Parathyroid adenoma (tissue), 2 donors: ENCODE results near the gene ROBO1.

ENCODE experiments used
- H2AFZ ChIP-seq: fragments of 300-600 bp; sonication (generic); one replicate; pipeline ENCODE4 v1.7.0; 2017; ENCODE audit warnings: antibody characterized with exemption, mild to moderate bottlenecking
- H3K27ac ChIP-seq: fragments of 300-600 bp; sonication (generic); one replicate; pipeline ENCODE4 v1.7.0; 2017
- H3K27me3 ChIP-seq: fragments of 300-600 bp; sonication (generic); one replicate; pipeline ENCODE4 v1.7.0; 2017; ENCODE audit warnings: low read length; ENCODE audit not compliant: control insufficient read depth, insufficient read depth
- H3K36me3 ChIP-seq: fragments of 300-600 bp; sonication (generic); one replicate; pipeline ENCODE4 v1.7.0; 2017; ENCODE audit warnings: low read length; ENCODE audit not compliant: control insufficient read depth, insufficient read depth
- H3K4me1 ChIP-seq: fragments of 300-600 bp; sonication (generic); one replicate; pipeline ENCODE4 v1.7.0; 2017; ENCODE audit warnings: control low read depth
- H3K4me2 ChIP-seq: fragments of 300-600 bp; sonication (generic); one replicate; pipeline ENCODE4 v1.7.0; 2017; ENCODE audit warnings: low read length
- H3K4me3 ChIP-seq: fragments of 300-600 bp; sonication (generic); one replicate; pipeline ENCODE4 v1.7.0; 2017; ENCODE audit warnings: low read depth, low read length
- H3K79me2 ChIP-seq: fragments of 300-600 bp; sonication (generic); one replicate; pipeline ENCODE4 v1.7.0; 2017; ENCODE audit warnings: control low read depth
- H3K9ac ChIP-seq: fragments of 300-600 bp; sonication (generic); one replicate; pipeline ENCODE4 v1.7.0; 2017; ENCODE audit warnings: mild to moderate bottlenecking
- H3K9me3 ChIP-seq: fragments of 300-600 bp; sonication (generic); one replicate; pipeline ENCODE4 v1.7.0; 2017; ENCODE audit warnings: low read length; ENCODE audit not compliant: control insufficient read depth
- CTCF ChIP-seq: fragments of 300-600 bp; sonication (generic); IDR thresholded peaks from one replicate; pipeline ENCODE4 v1.7.0; 2017; ENCODE audit warnings: antibody characterized with exemption, mild to moderate bottlenecking
- donor health status: primary hyperparathyroidism.

Gene ROBO1

GRCh38 chr3:79018671-79019136, 749.1 kb downstream of the ROBO1 start:
- peak overlapping the region; percentile 73 for H2AFZ ChIP-seq
- H3K27me3 ChIP-seq: no peaks in the 10 kb centered on the region
- H3K27ac ChIP-seq: peak overlapping the region; percentile 89
- H3K9ac ChIP-seq: no peak overlapping the region
- H3K9me3 ChIP-seq: no peaks in the 10 kb centered on the region
- no peaks in the 10 kb centered on the region for H3K36me3 ChIP-seq
- peak overlapping the region; percentile 61 for H3K4me3 ChIP-seq
- H3K4me1 ChIP-seq: peaks cover 4% of the 10 kb centered on the region
- peak overlapping the region; percentile 78 for H3K4me2 ChIP-seq
- no peaks in the 10 kb centered on the region for H3K79me2 ChIP-seq
- TF ChIP-seq CTCF: no peak

- H3K9ac ChIP-seq: no peak overlapping the region
- no peak for TF ChIP-seq CTCF
These were observed 749.5 kb downstream of the ROBO1 start for GRCh38 chr3:79018265-79018664.

GRCh38 chr3:79016587-79017376, 751.0 kb downstream of the ROBO1 start:
- H3K27ac ChIP-seq: no peak overlapping the region
- H3K27me3 ChIP-seq: no peaks in the 10 kb centered on the region
- no peak for TF ChIP-seq CTCF
- peak overlapping the region; percentile 0 for H3K4me3 ChIP-seq
- no peak overlapping the region for H3K4me2 ChIP-seq
- no peak overlapping the region for H3K9ac ChIP-seq
- no peaks in the 10 kb centered on the region for H3K36me3 ChIP-seq
- H2AFZ ChIP-seq: no peak overlapping the region
- H3K79me2 ChIP-seq: no peaks in the 10 kb centered on the region
- peaks cover 4% of the 10 kb centered on the region for H3K4me1 ChIP-seq
- no peaks in the 10 kb centered on the region for H3K9me3 ChIP-seq

More at GRCh38 chr3:79018265-79018664, 749.5 kb downstream of the ROBO1 start:
- Histone ChIP-seq H3K4me1 (peaks cover 4% of the 10 kb centered on the region), H3K4me3 (peak overlapping the region; percentile 61), H3K36me3 (no peaks in the 10 kb centered on the region), H3K9me3 (no peaks in the 10 kb centered on the region), H3K27me3 (no peaks in the 10 kb centered on the region), H3K4me2 (peak overlapping the region; percentile 78), H2AFZ (peak overlapping the region; percentile 73), H3K27ac (peak overlapping the region; percentile 89), H3K79me2 (no peaks in the 10 kb centered on the region)

GRCh38 chr3:79015854-79016253, 751.9 kb downstream of the ROBO1 start:
- no peaks in the 10 kb centered on the region for H3K27me3 ChIP-seq
- H3K27ac ChIP-seq: no peak overlapping the region
- no peak for TF ChIP-seq CTCF
- H3K9ac ChIP-seq: no peak overlapping the region
- H3K4me1 ChIP-seq: peaks cover 4% of the 10 kb centered on the region
- H3K36me3 ChIP-seq: no peaks in the 10 kb centered on the region
- H3K9me3 ChIP-seq: no peaks in the 10 kb centered on the region
- no peak overlapping the region for H3K4me2 ChIP-seq
- H3K4me3 ChIP-seq: no peak overlapping the region
- no peaks in the 10 kb centered on the region for H3K79me2 ChIP-seq
- no peak overlapping the region for H2AFZ ChIP-seq

GRCh38 chr3:79012946-79013362, 754.8 kb downstream of the ROBO1 start:
- H3K9ac ChIP-seq: no peak overlapping the region
- H3K4me2 ChIP-seq: no peak overlapping the region
- no peaks in the 10 kb centered on the region for H3K36me3 ChIP-seq
- H3K79me2 ChIP-seq: no peaks in the 10 kb centered on the region
- H3K4me3 ChIP-seq: no peak overlapping the region
- H3K9me3 ChIP-seq: no peaks in the 10 kb centered on the region
- H3K27me3 ChIP-seq: no peaks in the 10 kb centered on the region
- no peak for TF ChIP-seq CTCF
- no peak overlapping the region for H3K27ac ChIP-seq
- no peak overlapping the region for H2AFZ ChIP-seq
- H3K4me1 ChIP-seq: no peaks in the 10 kb centered on the region
